ENCODE results near the gene MPP2. TPM values are rescaled to one million over a fixed set of nuclear protein-coding genes. Genes with fewer than 3 reads are reported as not detected.

MPP2 gene
- polyA plus RNA-seq, 1 of the 3 experiments (the other 2 are of a cell fraction) = 8.3 TPM

DNA sequence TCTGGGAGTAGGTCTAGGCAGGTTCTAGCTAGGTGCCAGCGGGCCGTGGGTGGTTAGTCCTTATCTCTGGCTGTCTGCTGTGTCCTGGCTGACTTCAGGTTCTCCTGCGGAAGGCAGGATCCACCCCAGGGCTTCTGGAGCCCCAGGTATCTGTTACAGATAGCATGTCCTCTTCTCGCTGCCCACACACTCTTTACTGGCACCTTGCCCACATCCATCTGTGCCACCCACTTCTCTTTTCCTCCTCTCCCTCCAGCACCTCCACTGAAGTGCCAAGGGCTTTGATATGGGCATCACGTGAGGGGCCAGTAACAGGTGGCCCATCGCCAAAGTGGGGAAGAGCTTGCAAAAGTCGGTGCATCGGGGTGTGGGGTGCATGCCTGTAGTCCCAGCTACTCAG is 4.6 kb upstream of the MPP2 start:
- Histone ChIP-seq H3K27ac (ENCODE audit: low read depth in 2 of 2, low read length in 1 of 2) (no peak overlapping the region), H3K9me3 (no peaks in the 10 kb centered on the region), H3K4me3 (ENCODE audit: low read depth in 2 of 2, low read length in 1 of 2) (no peak overlapping the region), H3K9me2 (no peaks in the 10 kb centered on the region), H3K4me1 (ENCODE audit: control insufficient read depth in 1 of 2, insufficient read depth in 2 of 2, low read depth in 1 of 2, low read length in 1 of 2) (peaks cover 9 to 11% of the 10 kb centered on the region in 2 experiments; a peak in 2 of 4 replicates), H4K20me1 (ENCODE audit: insufficient read depth) (no peaks in the 10 kb centered on the region), H3K9ac (no peak overlapping the region), H3K4me2 (no peak overlapping the region), H3K79me2 (ENCODE audit: insufficient read depth) (no peaks in the 10 kb centered on the region), H3K27me3 (ENCODE audit: insufficient read depth) (peaks cover 7% of the 10 kb centered on the region; the same call in 1 of the 2 replicates), H2AFZ (ENCODE audit: low read depth) (no peak overlapping the region), H3K36me3 (replicated peaks in 1 of 2; ENCODE audit: control insufficient read depth in 1 of 2, insufficient read depth in 2 of 2, low read length in 1 of 2) (no peaks in the 10 kb centered on the region), H3F3A (replicated peaks; ENCODE audit: insufficient read depth) (peaks cover 9% of the 10 kb centered on the region)
- TF ChIP-seq JUND (IDR thresholded peaks at IDR 0.05) (no peak), TCF12 (IDR thresholded peaks at IDR 0.05) (no peak), ZBTB33 (IDR thresholded peaks at IDR 0.05; ENCODE audit: borderline replicate concordance, low read depth) (no peak), FOXJ3 (CRISPR knock-in tag; IDR thresholded peaks at IDR 0.05) (no peak), YY1 (IDR thresholded peaks at IDR 0.05; ENCODE audit: low read depth) (no peak), RAD21 (IDR thresholded peaks at IDR 0.05; ENCODE audit: low read length) (no peak), RFX5 (IDR thresholded peaks at IDR 0.05; ENCODE audit: low read length) (no peak), FOXM1 (IDR thresholded peaks at IDR 0.05; ENCODE audit: low read depth) (no peak), POLR2AphosphoS5 (IDR thresholded peaks at IDR 0.05; ENCODE audit: low read depth, low read length) (no peak), EZH2phosphoT487 (IDR thresholded peaks at IDR 0.05; ENCODE audit: borderline replicate concordance, low read depth) (no peak), NFIC (IDR thresholded peaks at IDR 0.05; ENCODE audit: borderline replicate concordance) (no peak), EP300 (IDR thresholded peaks at IDR 0.05; ENCODE audit: borderline replicate concordance in 1 of 2, low read depth in 1 of 2, low read length in 1 of 2) (no peak)
- TF ChIP-seq, protein P1, sequence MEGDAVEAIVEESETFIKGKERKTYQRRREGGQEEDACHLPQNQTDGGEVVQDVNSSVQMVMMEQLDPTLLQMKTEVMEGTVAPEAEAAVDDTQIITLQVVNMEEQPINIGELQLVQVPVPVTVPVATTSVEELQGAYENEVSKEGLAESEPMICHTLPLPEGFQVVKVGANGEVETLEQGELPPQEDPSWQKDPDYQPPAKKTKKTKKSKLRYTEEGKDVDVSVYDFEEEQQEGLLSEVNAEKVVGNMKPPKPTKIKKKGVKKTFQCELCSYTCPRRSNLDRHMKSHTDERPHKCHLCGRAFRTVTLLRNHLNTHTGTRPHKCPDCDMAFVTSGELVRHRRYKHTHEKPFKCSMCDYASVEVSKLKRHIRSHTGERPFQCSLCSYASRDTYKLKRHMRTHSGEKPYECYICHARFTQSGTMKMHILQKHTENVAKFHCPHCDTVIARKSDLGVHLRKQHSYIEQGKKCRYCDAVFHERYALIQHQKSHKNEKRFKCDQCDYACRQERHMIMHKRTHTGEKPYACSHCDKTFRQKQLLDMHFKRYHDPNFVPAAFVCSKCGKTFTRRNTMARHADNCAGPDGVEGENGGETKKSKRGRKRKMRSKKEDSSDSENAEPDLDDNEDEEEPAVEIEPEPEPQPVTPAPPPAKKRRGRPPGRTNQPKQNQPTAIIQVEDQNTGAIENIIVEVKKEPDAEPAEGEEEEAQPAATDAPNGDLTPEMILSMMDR (IDR thresholded peaks at IDR 0.05) = no peak
- TF ChIP-seq, protein P2, sequence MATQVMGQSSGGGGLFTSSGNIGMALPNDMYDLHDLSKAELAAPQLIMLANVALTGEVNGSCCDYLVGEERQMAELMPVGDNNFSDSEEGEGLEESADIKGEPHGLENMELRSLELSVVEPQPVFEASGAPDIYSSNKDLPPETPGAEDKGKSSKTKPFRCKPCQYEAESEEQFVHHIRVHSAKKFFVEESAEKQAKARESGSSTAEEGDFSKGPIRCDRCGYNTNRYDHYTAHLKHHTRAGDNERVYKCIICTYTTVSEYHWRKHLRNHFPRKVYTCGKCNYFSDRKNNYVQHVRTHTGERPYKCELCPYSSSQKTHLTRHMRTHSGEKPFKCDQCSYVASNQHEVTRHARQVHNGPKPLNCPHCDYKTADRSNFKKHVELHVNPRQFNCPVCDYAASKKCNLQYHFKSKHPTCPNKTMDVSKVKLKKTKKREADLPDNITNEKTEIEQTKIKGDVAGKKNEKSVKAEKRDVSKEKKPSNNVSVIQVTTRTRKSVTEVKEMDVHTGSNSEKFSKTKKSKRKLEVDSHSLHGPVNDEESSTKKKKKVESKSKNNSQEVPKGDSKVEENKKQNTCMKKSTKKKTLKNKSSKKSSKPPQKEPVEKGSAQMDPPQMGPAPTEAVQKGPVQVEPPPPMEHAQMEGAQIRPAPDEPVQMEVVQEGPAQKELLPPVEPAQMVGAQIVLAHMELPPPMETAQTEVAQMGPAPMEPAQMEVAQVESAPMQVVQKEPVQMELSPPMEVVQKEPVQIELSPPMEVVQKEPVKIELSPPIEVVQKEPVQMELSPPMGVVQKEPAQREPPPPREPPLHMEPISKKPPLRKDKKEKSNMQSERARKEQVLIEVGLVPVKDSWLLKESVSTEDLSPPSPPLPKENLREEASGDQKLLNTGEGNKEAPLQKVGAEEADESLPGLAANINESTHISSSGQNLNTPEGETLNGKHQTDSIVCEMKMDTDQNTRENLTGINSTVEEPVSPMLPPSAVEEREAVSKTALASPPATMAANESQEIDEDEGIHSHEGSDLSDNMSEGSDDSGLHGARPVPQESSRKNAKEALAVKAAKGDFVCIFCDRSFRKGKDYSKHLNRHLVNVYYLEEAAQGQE (IDR thresholded peaks at IDR 0.05; ENCODE audit: low read depth, low read length) = no peak
- 27% methylated on average over 6 of the region's 8 CpGs for WGBS (ENCODE audit: low lambda C conversion rate)
- POLR2A ChIA-PET = no interaction called here
- DNase-seq = no peak
- CTCF ChIA-PET = interaction anchor here (1.0 to 8.8 kb wide), 4 partner anchors 9 to 83 kb away, joined by 3 to 80 read pairs (median 40); partner anchors contain the start of gene PPY

Measured in SK-N-SH (cell line).